Neural cell (in vitro differentiated cells): Measurements from ENCODE around the gene ARPIN. TPM values are rescaled to one million over a fixed set of nuclear protein-coding genes. Genes with fewer than 3 reads are reported as not detected.

Experiments
- H2AFZ ChIP-seq: fragments of 200-600, 300-800 bp; sonication (generic), shearing (Covaris generic); 2 replicates; pipeline ENCODE4 v1.6.0; 2014; ENCODE audit warnings: low read depth, mild to moderate bottlenecking, antibody characterized with exemption, low read length, moderate library complexity
- H3F3A ChIP-seq: fragments of 200-600 bp; shearing (Covaris generic); 2 replicates; pipeline ENCODE4 v1.6.1; 2016; ENCODE audit warnings: mild to moderate bottlenecking, moderate library complexity, mixed read lengths, antibody characterized with exemption, low read length; ENCODE audit not compliant: insufficient read depth, poor library complexity, severe bottlenecking
- H3K27ac ChIP-seq: fragments of 200-600, 300-800 bp; sonication (generic), shearing (Covaris generic); 2 replicates; pipeline ENCODE4 v1.5.1; 2014; ENCODE audit warnings: mild to moderate bottlenecking, low read length, moderate library complexity
- H3K27me3 ChIP-seq: fragments of 300-800, 200-600 bp; sonication (generic), shearing (Covaris generic); 2 replicates; pipeline ENCODE4 v1.6.0; 2014; ENCODE audit warnings: mild to moderate bottlenecking, low read depth, low read length, moderate library complexity; ENCODE audit not compliant: insufficient read depth
- H3K36me3 ChIP-seq: fragments of 300-800, 200-600 bp; sonication (generic), shearing (Covaris generic); 2 replicates; pipeline ENCODE4 v1.5.1; 2014; ENCODE audit warnings: mild to moderate bottlenecking, antibody characterized with exemption, low read length, moderate library complexity; ENCODE audit not compliant: insufficient read depth
- H3K4me2 ChIP-seq: fragments of 300-800, 200-600 bp; sonication (generic), shearing (Covaris generic); 2 replicates; pipeline ENCODE4 v1.6.0; 2014; ENCODE audit warnings: mild to moderate bottlenecking, low read length
- H3K4me3 ChIP-seq: fragments of 300-800, 200-600 bp; sonication (generic), shearing (Covaris generic); 2 replicates; pipeline ENCODE4 v1.5.1; 2014; ENCODE audit warnings: mild to moderate bottlenecking, low read length, moderate library complexity
- H3K79me2 ChIP-seq: fragments of 200-600 bp; shearing (Covaris generic); replicated peaks from 2 replicates; pipeline ENCODE4 v1.6.0; 2014; ENCODE audit warnings: mild to moderate bottlenecking, low read length, moderate library complexity; ENCODE audit not compliant: insufficient read depth
- H3K9ac ChIP-seq: fragments of 300-800, 200-600 bp; sonication (generic), shearing (Covaris generic); 2 replicates; pipeline ENCODE4 v1.6.1; 2016; ENCODE audit warnings: mild to moderate bottlenecking, low read length, mixed read lengths
- H3K9me2 ChIP-seq: fragments of 200-600 bp; shearing (Covaris generic); 2 replicates; pipeline ENCODE4 v1.6.1; 2016; ENCODE audit warnings: mild to moderate bottlenecking, low read length, mixed read lengths; ENCODE audit not compliant: insufficient read depth
- H3K9me3 ChIP-seq: fragments of 200-600, 300-800 bp; sonication (generic), shearing (Covaris generic); 2 replicates; pipeline ENCODE4 v1.6.1; 2016; ENCODE audit warnings: mild to moderate bottlenecking, mixed run types, low read length, moderate library complexity, mixed read lengths
- H4K20me1 ChIP-seq: fragments of 200-600 bp; shearing (Covaris generic); 2 replicates; pipeline ENCODE4 v1.6.1; 2016; ENCODE audit warnings: mild to moderate bottlenecking, mixed run types; ENCODE audit not compliant: insufficient read depth
- CTCF ChIP-seq: fragments of 450-650 bp; IDR thresholded peaks from 2 replicates; pipeline ENCODE4 v1.5.1; 2014; ENCODE audit warnings: antibody characterized with exemption, mild to moderate bottlenecking, moderate library complexity; ENCODE audit not compliant: poor library complexity, severe bottlenecking
- EP300 ChIP-seq: fragments of 450-650 bp; conservative IDR thresholded peaks from 2 replicates; pipeline ENCODE4 v1.6.1; 2014; ENCODE audit warnings: antibody characterized with exemption, mild to moderate bottlenecking, moderate library complexity; ENCODE audit not compliant: poor library complexity, severe bottlenecking
- EZH2 ChIP-seq: fragments of 200-600, 300-800 bp; shearing (Covaris generic), sonication (generic); IDR thresholded peaks from 2 replicates; pipeline ENCODE4 v1.6.1; 2014; ENCODE audit warnings: antibody characterized with exemption, low read length, borderline replicate concordance, mild to moderate bottlenecking; ENCODE audit not compliant: insufficient read depth, poor library complexity, severe bottlenecking
- MXI1 ChIP-seq: fragments of 450-650 bp; conservative IDR thresholded peaks from 2 replicates; pipeline ENCODE4 v1.6.1; 2014; ENCODE audit warnings: antibody characterized with exemption, mild to moderate bottlenecking; ENCODE audit not compliant: poor library complexity, severe bottlenecking
- POLR2AphosphoS5 ChIP-seq: IDR thresholded peaks from 2 replicates; pipeline ENCODE4 v1.6.1; 2012
- RAD21 ChIP-seq: fragments of 450-650 bp; conservative IDR thresholded peaks from 2 replicates; pipeline ENCODE4 v1.6.1; 2014; ENCODE audit warnings: antibody characterized with exemption, mild to moderate bottlenecking, moderate library complexity
- REST ChIP-seq: IDR thresholded peaks from 2 replicates; pipeline ENCODE4 v1.6.1; 2012; ENCODE audit warnings: borderline replicate concordance
- SMC3 ChIP-seq: fragments of 450-650 bp; conservative IDR thresholded peaks from 2 replicates; pipeline ENCODE4 v1.6.1; 2014; ENCODE audit warnings: antibody characterized with exemption, mild to moderate bottlenecking, moderate library complexity; ENCODE audit not compliant: poor library complexity
- TAF1 ChIP-seq: IDR thresholded peaks from 2 replicates; pipeline ENCODE4 v1.6.1; 2012; ENCODE audit warnings: low read depth
- polyA plus RNA-seq: library from polyadenylated mRNA; depleted of rRNA; stranded (reverse); fragments of >200 nt; gene quantifications from 2 replicates; pipeline ENCODE4 v1.2.3, GENCODE V29; 2014

The ARPIN gene
- polyA plus RNA-seq, 1 donor from 2014 or later: 2.7 TPM

- no peaks in the 10 kb centered on the region for H3K79me2 ChIP-seq
- peaks cover 8% of the 10 kb centered on the region for H3K36me3 ChIP-seq
- H3K4me3 ChIP-seq: no peak overlapping the region
- no peak overlapping the region for H3K27ac ChIP-seq
- no peaks in the 10 kb centered on the region for H3K9me2 ChIP-seq
- no peak overlapping the region for H3K9ac ChIP-seq
- no peak overlapping the region for H2AFZ ChIP-seq
- H4K20me1 ChIP-seq: no peaks in the 10 kb centered on the region
- H3K27me3 ChIP-seq: no peaks in the 10 kb centered on the region
- no peak for TF ChIP-seq MXI1
- TF ChIP-seq RAD21: no peak
- no peak for TF ChIP-seq EZH2
- no peaks in the 10 kb centered on the region for H3F3A ChIP-seq
- no peak overlapping the region for H3K4me2 ChIP-seq
- no peaks in the 10 kb centered on the region for H3K9me3 ChIP-seq
Observed at GRCh38 chr15:89858661-89859458, 53.9 kb downstream of the ARPIN start.

GRCh38 chr15:89857673-89858072 is 55.1 kb downstream of the ARPIN start:
- Histone ChIP-seq H3F3A (no peaks in the 10 kb centered on the region), H4K20me1 (no peaks in the 10 kb centered on the region), H3K4me2 (no peak overlapping the region), H3K27me3 (no peaks in the 10 kb centered on the region), H3K79me2 (no peaks in the 10 kb centered on the region), H3K9me2 (no peaks in the 10 kb centered on the region), H3K9me3 (no peaks in the 10 kb centered on the region), H2AFZ (no peak overlapping the region), H3K4me3 (no peak overlapping the region), H3K27ac (no peak overlapping the region), H3K36me3 (peaks cover 8% of the 10 kb centered on the region), H3K9ac (no peak overlapping the region)
- TF ChIP-seq MXI1 (no peak), SMC3 (no peak), EP300 (no peak), EZH2 (no peak), POLR2AphosphoS5 (no peak), TAF1 (no peak), CTCF (no peak), RAD21 (no peak), REST (no peak)
